NCI-H2196 treated with DMSO at 0.1 percent for 48 hours (cell line): Measurements from ENCODE around the gene YPEL3.
A peak's percentile ranks its signal among the peaks of the same experiment; 100 is the strongest.
"Not testable (repeated sequence)": the region's sequence is repeated elsewhere in the genome, so short reads cannot be mapped to it uniquely, and the experiment has no call there.

Experiments
- DNase-seq: peaks from one replicate; lab custom pipeline; 2025; ENCODE audit not compliant: unreplicated experiment; lab: John Stamatoyannopoulos, UW

The YPEL3 gene

DNA sequence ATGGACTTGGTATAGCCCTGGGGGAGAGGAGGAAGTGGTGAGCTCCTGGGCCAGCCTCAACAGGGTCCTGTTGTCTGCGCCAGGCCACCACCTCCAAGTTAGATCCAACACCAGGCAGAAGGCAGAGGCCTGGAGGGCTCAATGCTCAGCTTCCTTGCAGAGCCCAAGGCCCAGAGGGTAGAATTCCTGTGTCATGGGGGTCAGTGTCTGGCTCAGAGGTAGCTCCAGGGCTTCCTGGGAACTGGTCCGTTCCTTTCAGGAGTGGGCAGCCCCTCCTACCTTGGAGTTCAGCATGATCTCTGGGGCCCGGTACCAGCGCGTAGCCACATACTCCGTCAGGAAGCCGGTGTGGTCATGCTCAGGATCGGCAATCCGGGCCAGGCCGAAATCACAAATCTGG is 21.8 kb upstream of the YPEL3 start:
- DNase-seq = no peak

GRCh38 chr16:30116291-30117207 is 20.5 kb upstream of the YPEL3 start:
- DNase-seq = no peak

- DNase-seq = no peak
These were observed 19.2 kb upstream of the YPEL3 start for GRCh38 chr16:30115238-30115637.

DNA sequence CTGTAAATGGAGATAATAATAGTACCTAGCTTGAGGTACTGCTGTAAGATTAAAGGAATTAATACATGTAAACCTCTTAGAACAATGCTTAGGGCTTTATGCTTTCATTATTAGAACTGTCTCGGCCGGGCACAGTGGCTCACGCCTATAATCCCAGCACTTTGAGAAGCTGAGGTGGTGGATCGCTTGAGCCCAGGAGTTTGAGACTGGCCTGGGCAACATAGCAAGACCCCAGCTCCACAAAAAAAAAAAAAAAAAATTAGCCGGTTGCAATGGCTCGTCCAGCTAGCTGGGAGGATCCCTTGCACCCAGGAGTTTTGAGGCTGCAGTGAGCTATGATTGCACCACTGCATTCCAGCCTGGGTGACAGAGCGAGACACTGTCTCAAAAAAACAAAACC is 18.8 kb upstream of the YPEL3 start:
- not testable (repeated sequence) for DNase-seq

DNA sequence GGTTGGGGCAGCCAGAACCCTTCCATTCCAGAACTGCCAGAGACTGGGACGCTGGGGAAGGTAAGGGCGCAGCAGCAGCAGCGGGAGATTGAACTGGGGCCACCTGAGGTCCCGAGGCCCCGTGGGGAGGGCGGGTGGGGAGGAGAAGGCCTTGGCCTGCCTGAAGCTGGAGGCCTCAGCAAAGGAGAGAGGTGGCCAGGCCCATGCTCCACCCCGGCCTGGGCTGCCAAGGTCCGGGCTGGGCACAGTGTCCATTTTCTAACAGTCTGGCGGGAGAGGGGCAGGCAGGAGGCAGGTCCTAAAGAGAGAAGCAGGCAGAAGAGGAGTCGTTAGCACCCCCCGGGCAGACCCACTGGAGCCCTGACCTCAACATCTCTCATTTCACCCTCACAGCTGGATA is 18.4 kb upstream of the YPEL3 start:
- no peak for DNase-seq

DNA sequence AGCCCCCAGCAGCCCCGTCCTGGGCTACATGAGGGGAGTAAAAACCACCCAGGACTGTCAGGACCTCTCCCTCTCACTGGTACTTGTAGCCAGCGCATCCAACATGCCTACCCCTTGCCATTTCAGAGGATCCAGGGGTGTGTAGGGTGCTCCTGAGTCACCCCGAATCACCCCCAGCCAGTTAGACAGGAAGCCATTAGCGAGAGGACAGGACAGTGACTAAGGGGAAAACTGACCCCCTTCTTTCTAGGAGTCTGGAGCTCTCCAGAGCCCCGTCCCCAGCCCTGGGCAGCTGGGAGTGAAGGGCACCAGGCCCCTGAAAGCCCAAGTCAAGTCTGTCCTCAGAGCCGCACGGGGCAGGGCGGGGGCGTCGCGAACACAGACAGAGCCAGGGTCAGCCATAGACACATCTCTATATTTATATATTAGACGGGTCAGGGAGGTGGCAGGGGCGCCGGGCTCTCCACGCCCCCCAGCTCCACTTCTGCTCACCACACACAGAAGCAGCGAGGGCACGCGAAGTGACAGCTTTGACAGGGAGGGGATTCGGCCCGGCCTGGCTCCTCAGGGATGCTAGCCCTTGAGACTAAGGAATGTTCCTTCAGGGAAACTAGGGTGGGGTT is 17.8 kb upstream of the YPEL3 start:
- DNase-seq = no peak

DNA sequence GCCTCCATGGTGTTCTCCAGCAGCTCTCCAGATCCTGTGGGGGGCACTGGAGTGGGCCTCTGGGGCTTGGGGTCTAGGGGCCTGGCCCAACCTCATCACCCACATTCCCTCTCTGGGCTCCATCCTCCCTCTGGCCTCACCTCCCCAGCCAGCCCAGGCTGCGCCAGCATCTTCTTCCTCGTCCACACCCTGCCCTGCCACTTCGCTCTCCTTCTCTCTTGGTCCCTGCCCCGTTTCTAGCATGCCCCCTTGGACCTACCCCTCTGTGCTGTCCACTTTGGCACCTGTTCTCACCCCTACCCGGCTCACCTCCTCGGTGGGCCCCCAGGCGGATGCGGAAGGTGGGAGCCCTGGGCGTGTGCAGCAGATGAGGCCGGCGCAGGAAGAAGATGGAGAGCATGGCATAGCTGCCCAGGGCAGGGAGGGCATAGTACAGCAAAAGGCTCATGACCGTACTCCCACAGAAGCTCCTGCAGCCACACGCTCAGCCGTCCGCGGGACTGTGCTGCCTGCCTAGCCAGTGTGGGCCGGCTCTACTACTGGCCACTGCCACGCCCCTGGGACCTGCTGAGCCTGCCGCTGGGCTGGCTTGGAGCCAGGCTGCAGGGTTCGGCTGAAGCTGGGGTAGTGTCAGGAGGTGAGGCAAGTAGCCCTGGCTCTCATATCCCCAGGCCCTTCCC is 17.2 kb upstream of the YPEL3 start, which contains the start of gene GDPD3:
TSS of gene GDPD3 (minus strand) at position 507 of the 680 bp plus-strand sequence. CDS start at position 448, 59 bp downstream.
- peak; percentile 22 for DNase-seq

DNA sequence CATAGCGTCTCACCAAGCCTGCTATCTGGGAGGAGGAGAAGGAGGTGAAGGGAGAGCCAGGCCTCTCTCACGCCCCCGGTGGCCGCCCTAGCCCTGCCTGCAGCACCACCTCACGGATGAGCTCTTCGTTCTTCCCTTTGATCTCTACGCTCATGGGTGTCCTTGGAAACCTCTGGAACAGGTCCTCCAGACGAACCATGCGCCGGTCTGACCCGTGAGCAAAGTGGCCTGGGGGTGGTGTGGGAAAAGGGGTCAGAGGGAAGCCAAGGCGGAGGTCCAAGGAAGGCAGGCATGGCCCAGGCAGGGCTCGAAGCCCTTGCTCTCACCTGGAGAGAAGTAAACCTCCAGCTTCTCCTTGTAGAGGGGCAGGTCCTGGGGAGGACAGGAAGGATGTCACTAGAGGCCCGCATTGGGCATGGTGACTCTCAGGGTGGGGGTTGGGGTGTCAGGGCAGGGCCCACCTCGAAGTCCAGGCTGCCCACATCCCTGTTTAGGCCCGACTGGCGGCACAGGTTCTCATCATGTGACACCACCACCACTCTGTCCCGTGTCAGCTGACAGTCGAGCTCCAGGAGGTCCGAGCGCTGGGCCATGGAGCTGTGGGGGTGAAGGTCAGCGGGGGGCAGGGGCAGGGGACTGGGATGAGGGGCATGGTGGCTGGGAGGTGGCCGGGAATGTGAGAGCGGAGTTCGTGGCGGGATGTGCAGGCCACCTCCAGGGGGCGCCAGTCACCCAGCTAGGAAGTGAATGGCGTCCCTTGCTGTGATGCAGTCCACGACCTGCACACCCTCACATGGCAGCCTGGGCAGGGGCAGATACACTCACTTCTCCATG is 16.4 kb upstream of the YPEL3 start:
- DNase-seq = no peak

GRCh38 chr16:30110661-30111060 is 14.6 kb upstream of the YPEL3 start:
- no peak for DNase-seq

DNA sequence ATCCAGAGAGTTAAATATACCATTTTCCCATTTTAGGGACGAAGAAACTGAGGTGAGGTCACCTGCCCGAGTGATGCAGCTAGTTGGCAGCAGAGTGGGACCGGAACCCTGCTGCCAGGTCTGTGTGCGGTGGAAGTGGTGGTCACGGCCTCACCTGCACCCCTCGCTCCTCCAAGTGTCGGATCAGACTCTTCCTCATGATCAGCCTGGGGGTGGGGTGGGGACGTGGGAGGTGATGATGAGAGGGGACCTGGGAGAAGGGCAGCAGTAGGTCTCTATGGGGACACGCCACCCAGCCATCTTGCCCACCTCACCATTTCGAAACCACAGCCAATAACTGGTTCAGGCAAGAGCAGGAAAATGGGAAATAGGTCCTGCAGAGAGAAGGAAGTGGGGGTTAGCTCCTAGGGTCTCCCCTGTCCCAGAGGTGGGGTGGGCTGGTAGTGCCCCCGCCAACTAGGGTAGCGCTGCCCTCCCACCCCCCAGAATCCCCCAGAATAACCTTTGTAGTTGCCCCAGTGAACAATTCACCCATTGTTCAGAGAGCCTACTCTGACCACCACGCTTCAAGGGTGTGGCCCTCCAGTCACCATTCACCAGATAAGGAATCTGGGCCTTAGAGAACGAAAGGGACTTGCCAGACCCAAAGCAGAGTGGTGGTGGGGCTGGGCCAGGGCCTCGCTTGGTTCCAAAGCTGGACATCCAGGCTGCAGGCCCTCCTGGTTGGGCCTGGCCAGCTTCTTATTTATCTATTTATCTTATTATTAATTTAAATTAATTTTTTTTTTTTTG is 12.2 kb upstream of the YPEL3 start:
- DNase-seq = no peak

DNA sequence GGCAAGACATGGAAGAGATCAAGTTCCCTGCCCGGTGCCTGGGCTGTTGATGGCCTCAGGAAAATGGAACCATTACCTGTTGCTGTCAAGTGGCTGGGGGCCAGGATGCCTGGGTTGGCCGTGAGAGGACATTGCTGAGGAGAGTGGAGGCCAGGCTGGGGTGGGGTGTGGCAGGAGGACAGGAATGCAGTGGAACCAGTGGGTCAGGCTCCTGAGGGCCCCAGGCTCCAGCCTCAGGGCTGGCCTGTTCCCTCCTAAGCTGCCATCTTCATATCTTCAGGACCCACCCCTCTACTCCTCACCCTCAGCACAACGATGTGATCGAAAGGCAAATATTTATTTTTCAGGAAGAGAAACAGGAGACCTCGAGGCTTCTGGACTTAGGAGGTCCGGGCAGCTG is 8.5 kb upstream of the YPEL3 start:
- no peak for DNase-seq

- DNase-seq = no peak
These were observed 8.1 kb upstream of the YPEL3 start for GRCh38 chr16:30104090-30104489.

GRCh38 chr16:30096862-30097563 is 1.0 kb upstream of the YPEL3 start:
- no peak for DNase-seq

GRCh38 chr16:30095166-30096078 is 591 bp downstream of the YPEL3 start:
- no peak for DNase-seq

- no peak for DNase-seq
These were observed 1.4 kb downstream of the YPEL3 start for GRCh38 chr16:30094541-30095165.

DNA sequence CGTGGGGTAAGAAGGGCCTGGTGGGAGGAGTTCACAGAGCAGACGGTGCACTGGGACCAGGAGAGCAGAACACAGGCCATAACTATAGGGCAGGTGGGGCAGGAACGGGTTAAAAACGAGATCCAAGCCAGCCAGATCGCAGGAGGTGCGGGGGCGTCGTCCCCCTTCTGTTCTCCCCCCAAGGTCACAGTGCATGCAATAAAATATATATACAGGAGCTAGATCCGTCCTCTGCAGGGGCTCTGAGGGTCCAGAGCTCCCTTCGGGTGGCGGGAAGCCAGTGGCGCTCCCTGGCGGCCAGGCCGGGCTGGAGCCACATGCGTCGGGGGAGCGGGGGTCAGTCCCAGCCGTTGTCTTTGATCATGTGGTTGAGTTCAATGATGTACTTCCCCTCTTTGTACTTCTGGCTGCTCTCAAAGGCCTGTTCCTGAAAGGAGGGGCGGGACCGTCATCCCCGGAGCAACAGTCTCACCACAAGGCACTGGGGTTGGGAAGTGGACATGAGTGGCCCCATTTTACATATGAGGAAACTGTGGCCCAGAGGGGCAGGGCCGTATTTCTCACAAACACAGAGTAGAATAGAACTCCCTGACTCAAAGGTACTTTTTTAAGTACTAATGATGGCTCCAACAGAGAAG is 3.5 kb downstream of the YPEL3 start:
- DNase-seq = peak; percentile 89
